Activated T-cell treated with anti-CD3 and anti-CD28 coated beads for 1 hour (primary cell): ENCODE measurements around the gene SMAD5.

ENCODE experiments used
- DNase-seq: peaks from one replicate; pipeline ENCODE4 v3.0.0-alpha.2; 2020; ENCODE audit warnings: low read depth

Gene SMAD5

DNA sequence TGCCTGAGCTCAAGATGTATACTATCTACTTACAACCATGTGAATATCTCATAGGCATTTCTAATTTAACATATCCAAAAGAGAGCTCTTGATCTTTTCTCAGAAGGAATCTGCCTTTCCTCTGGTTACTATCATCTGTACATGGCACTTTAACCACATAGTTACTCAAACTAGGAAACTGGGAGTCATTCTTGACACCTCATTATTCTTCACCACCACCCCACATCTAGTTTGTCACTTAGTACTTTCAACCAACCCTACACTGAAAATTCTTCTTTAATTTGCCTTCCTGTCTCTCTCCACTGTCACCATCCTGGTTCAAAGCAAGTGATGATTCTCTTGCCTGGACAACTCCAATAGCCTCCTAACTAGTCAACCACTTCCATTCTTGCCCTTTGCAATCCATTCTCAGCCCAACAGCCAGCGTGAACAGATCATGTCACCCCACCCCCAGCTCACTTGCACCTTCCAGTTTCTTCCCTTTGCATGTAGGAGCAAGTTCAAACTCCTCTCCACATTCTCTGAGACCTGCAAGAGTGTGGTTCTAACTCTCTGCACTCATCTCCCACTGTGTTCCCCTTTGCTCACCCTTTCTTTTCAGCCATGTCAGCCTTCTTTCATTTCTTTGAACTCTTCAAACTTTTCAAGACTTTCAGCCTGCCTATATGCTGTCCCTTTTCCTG is 17.3 kb upstream of the SMAD5 start:
- no peak for DNase-seq

- DNase-seq = no peak
Observed at GRCh38 chr5:136120529-136120928, 12.1 kb upstream of the SMAD5 start.

- no peak for DNase-seq
Observed at GRCh38 chr5:136123236-136123768, 9.3 kb upstream of the SMAD5 start.

GRCh38 chr5:136127560-136127959 is 5.1 kb upstream of the SMAD5 start:
- no peak for DNase-seq

GRCh38 chr5:136128481-136128880 is 4.2 kb upstream of the SMAD5 start:
- DNase-seq = no peak

DNA sequence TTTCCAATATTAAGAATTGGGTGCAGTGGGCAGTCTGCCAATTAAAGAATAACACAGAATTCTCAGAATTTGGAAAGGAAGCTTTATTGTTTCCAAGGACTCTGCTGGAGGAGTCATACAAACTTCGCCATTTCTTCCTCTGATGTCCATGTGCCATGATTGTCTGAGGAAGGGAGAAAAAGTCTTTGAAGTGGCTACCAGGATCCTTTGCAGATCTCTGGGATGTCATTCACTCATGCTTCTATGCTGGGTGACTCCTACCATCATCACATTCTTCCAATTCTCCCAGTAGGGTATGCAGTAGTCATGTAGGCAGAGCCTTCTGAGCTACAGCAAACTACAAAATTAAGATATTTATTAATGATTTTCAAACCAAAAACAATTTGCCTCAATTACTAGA is 3.2 kb upstream of the SMAD5 start:
- DNase-seq = no peak

GRCh38 chr5:136130581-136130980 is 2.1 kb upstream of the SMAD5 start:
- no peak for DNase-seq

- no peak for DNase-seq
Observed at GRCh38 chr5:136132087-136132486, 558 bp upstream of the SMAD5 start.

DNA sequence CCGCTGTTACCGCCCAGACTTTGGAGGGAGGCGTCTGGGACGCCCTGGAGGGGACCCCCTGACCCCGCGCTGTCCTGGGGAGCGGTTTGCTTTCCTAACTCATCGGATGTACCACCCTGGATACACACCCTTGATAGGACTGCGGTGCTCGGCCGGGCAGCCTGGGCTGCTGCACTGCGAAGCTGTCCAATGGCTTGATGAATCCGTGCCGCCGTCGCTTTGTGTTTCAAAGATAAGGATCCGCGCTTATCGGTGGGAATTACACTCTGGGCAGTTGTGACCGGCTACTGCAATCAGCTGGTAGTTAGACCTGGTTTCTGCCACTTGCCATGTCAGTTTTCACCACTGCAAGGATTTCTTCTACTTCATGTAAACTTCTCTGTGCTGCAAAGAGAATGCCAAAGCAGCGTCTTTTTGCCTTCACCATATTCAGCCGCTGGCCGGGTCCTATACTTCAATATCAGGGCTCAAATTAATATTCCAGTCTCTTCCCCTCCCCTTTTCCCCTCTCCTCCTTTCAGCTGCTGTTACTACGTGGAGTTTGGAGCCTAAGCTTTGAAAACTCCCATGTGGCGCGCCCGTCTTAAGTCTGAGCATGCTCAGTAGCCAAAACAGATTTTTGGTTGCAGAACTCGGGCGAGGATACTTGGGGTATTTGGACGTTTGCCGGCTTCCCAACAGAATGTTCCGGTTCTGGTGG is 727 bp downstream of the SMAD5 start:
- DNase-seq = no peak

- no peak for DNase-seq
Observed at GRCh38 chr5:136133922-136134379, 1.3 kb downstream of the SMAD5 start.

GRCh38 chr5:136134653-136135052 is 2.0 kb downstream of the SMAD5 start:
- DNase-seq = no peak

GRCh38 chr5:136135536-136135935 is 2.9 kb downstream of the SMAD5 start:
- no peak for DNase-seq

DNA sequence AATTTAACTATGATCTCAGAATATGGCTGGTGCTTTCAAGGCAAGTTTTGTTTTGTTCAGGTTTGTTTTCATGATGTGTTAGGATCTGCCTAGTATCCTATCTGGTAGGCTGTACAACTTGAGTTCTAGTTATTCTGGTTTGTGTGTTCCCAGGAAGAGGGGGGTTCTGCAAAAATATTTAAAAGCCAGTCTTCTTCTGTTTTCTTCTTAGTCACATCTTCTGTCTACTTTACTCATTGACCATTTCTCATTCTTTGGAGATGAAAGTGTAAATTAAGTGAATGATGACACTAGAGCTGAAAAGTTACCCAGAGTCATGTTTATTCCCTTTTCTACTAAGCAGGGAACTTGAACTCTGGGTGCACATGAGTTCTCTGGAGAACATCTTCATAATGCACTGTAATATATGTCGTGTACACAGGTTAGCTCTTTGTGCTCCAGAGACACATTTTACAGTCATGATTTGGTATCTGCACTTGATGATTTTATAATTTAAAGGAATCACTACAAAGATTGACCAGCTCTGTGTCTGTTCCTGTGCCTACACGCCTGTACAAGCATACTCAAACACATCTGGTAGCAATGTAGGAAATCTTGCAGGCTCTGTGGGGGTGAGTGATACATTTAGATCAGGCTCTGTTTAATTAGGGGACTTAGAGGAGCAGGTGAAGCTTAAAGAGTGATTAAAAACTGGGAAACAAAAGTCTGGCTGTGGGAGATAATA is 5.0 kb downstream of the SMAD5 start:
- DNase-seq = no peak

- no peak for DNase-seq
Observed at GRCh38 chr5:136141561-136141960, 8.9 kb downstream of the SMAD5 start.

DNA sequence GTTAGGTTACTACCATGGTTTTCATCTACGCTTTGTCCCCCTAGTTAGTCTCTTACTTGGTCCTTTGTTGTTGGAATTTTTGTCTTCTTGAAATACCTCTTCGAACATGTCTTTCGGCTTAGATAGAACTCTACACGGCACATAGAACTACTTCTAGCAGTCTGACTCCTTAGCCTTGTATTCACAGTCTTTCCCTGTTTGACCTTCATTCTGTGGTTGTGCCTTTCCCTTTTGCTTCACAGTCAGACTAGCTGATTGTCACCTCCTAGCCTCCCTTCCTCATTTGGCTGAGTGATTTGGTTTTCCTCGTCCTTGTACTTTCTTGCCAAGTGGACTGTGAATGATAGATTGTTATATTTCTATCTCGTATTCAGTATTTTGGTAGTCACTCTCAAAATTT is 10.7 kb downstream of the SMAD5 start:
- DNase-seq = no peak

GRCh38 chr5:136143763-136144162 is 11.1 kb downstream of the SMAD5 start:
- no peak for DNase-seq

- DNase-seq = no peak
Observed at GRCh38 chr5:136145030-136145429, 12.4 kb downstream of the SMAD5 start.

DNA sequence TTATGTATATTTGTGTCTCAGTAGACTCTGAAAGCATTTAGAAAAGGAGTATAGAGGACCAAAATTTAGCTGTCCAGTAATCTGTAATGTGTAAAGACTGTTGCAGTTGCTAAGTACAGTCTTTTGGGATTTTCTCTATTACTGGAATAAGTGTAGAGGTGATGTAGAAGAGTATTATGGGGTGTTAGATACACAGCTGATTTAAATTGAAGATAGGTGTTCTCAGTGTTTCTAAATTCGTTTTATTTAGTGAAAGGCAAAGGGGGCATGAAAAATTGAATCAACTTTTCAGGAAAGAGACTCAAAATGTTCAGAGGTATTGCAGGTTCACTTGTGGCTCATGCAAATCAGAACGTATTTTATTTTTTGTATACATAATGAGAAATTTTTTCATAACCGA is 13.6 kb downstream of the SMAD5 start:
- DNase-seq = no peak

DNA sequence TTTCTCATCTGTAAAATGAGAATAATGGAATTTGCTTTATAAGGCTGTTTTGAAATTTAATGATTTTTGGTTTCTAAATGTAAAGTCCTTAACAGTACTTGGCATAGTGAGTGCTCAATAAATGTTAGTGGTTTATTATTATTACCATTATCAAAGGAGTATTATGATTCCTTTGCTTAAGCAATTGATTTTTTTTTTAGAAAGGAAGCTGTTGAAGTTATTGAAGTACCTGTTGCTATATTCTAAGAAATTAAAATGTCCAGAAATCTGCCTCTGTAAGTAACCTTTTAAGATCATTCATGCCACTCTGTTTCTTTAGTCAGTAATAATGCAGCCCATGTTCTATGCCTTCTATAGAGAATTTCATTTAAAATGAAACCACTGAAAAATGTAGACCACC is 15.0 kb downstream of the SMAD5 start:
- DNase-seq = no peak

DNA sequence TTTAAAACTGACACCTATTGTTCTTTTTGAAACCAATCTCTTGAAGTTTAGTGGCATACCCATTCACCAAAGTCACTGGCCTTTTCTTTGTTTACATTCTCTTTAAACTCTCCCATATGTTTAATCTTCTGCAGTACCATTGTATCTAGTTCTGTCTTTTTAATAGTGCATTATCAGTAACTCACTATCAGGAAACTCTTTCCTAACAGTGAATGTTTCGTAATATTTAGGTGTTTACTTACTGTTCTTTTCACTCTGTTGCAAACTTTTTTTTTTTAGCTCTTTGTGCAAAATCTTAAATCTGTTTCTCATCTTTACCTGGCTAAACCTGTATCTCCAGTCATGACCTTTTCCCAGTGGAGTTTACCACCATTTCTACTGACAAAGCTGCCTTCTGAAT is 17.2 kb downstream of the SMAD5 start:
- no peak for DNase-seq

DNA sequence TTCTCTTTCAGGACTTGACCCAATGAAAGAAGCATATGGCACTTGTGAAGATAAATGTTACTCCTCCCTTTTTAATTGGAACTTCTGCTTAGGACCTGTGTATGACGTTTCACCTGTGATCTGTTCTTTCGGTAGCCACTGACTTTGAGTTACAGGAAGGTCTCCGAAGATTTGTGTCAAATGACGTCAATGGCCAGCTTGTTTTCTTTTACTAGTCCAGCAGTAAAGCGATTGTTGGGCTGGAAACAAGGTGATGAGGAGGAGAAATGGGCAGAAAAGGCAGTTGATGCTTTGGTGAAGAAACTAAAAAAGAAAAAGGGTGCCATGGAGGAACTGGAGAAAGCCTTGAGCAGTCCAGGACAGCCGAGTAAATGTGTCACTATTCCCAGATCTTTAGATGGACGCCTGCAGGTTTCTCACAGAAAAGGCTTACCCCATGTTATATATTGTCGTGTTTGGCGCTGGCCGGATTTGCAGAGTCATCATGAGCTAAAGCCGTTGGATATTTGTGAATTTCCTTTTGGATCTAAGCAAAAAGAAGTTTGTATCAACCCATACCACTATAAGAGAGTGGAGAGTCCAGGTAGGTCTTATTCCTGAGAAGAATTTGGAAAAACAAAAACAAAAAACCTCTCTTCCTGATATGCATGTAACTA is 21.1 kb downstream of the SMAD5 start:
- DNase-seq = no peak

DNA sequence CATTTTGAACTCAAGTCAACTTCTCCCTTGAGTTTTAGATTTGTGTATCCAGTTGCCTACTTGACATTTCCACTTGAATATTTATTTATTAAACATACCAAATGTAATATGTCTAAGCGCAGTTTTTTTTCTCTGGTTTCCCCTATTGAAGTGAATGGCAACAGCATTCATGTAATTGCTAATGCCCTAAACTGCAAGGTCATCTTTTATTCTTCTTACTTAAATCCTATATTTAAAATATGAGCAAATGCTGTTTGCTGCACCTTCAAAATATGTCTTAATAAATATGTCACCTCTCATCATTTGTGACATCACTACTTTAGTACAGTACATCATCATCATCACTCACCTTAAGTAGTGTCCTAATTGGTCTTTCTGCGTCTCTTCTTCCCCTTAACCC is 22.4 kb downstream of the SMAD5 start:
- no peak for DNase-seq
